Trophoblast cell (in vitro differentiated cells and primary cell): ENCODE data around the gene AFAP1L1.

Source experiments
- DNase-seq, 2 donors: peaks; one replicate each; pipeline ENCODE4 v3.0.0-alpha.2; 2016
- H2AFZ ChIP-seq: 2 replicates; pipeline ENCODE4 v1.6.1; 2013; ENCODE audit warnings: low read length, moderate library complexity, mild to moderate bottlenecking; ENCODE audit not compliant: insufficient read depth, poor library complexity
- H2AK5ac ChIP-seq: 2 replicates; pipeline ENCODE4 v1.6.1; 2013; ENCODE audit warnings: mild to moderate bottlenecking, low read length
- H2BK120ac ChIP-seq: 2 replicates; pipeline ENCODE4 v1.6.1; 2013; ENCODE audit warnings: low read length, mild to moderate bottlenecking, moderate library complexity; ENCODE audit not compliant: insufficient read depth, poor library complexity
- H2BK12ac ChIP-seq: 2 replicates; pipeline ENCODE4 v1.6.1; 2013; ENCODE audit warnings: mild to moderate bottlenecking, low read length, moderate library complexity
- H2BK5ac ChIP-seq: 2 replicates; pipeline ENCODE4 v1.6.1; 2013; ENCODE audit warnings: low read length, low read depth, moderate library complexity, mild to moderate bottlenecking; ENCODE audit not compliant: poor library complexity
- H3K14ac ChIP-seq: 2 replicates; pipeline ENCODE4 v1.6.1; 2013; ENCODE audit warnings: mild to moderate bottlenecking, low read length
- H3K18ac ChIP-seq: 2 replicates; pipeline ENCODE4 v1.6.1; 2013; ENCODE audit warnings: mild to moderate bottlenecking, low read length
- H3K23ac ChIP-seq: 2 replicates; pipeline ENCODE4 v1.6.1; 2013; ENCODE audit warnings: low read length
- H3K27ac ChIP-seq: 2 replicates; pipeline ENCODE4 v1.5.1; 2013; ENCODE audit warnings: low read depth, mild to moderate bottlenecking, inconsistent platforms, low read length, moderate library complexity
- H3K27me3 ChIP-seq: 2 replicates; pipeline ENCODE4 v1.6.1; 2013; ENCODE audit warnings: inconsistent platforms, mild to moderate bottlenecking, low read length, moderate library complexity; ENCODE audit not compliant: insufficient read depth
- H3K36me3 ChIP-seq, 2 experiments: 1 replicate in 1 of 2; 2 replicates in 1 of 2; pipeline ENCODE4 v1.6.1; 2013; ENCODE audit warnings: low read length in 2 of 2, mild to moderate bottlenecking in 2 of 2, moderate library complexity in 1 of 2; ENCODE audit not compliant: insufficient read depth in 2 of 2, control insufficient read depth in 1 of 2
- H3K4ac ChIP-seq: 2 replicates; pipeline ENCODE4 v1.6.1; 2013; ENCODE audit warnings: low read depth, mild to moderate bottlenecking, low read length, moderate library complexity
- H3K4me1 ChIP-seq, 2 experiments: 1 replicate in 1 of 2; 2 replicates in 1 of 2; pipeline ENCODE4 v1.6.1; 2013; ENCODE audit warnings: low read length in 2 of 2, mild to moderate bottlenecking in 2 of 2, moderate library complexity in 1 of 2; ENCODE audit not compliant: insufficient read depth in 2 of 2, control insufficient read depth in 1 of 2
- H3K4me2 ChIP-seq: 2 replicates; pipeline ENCODE4 v1.6.1; 2013; ENCODE audit warnings: inconsistent platforms, mild to moderate bottlenecking, low read length, moderate library complexity
- H3K4me3 ChIP-seq: 2 replicates; pipeline ENCODE4 v1.5.1; 2013; ENCODE audit warnings: mild to moderate bottlenecking, low read depth, low read length, inconsistent platforms
- H3K79me1 ChIP-seq: one replicate; pipeline ENCODE4 v1.6.1; 2013; ENCODE audit warnings: low read length
- H3K79me2 ChIP-seq: 2 replicates; pipeline ENCODE4 v1.6.1; 2013; ENCODE audit warnings: low read length, mild to moderate bottlenecking; ENCODE audit not compliant: control insufficient read depth, insufficient read depth, poor library complexity
- H3K9ac ChIP-seq: 2 replicates; pipeline ENCODE4 v1.6.1; 2013; ENCODE audit warnings: mild to moderate bottlenecking, low read length
- H3K9me3 ChIP-seq: 2 replicates; pipeline ENCODE4 v1.6.1; 2013; ENCODE audit warnings: low read depth, mild to moderate bottlenecking, control low read depth, inconsistent platforms, low read length; ENCODE audit not compliant: insufficient read depth
- H4K12ac ChIP-seq: 2 replicates; pipeline ENCODE4 v1.6.1; 2013; ENCODE audit warnings: low read depth, mild to moderate bottlenecking, low read length, moderate library complexity
- H4K8ac ChIP-seq: 2 replicates; pipeline ENCODE4 v1.6.1; 2013; ENCODE audit warnings: low read depth, mild to moderate bottlenecking, low read length, moderate library complexity
- H4K91ac ChIP-seq: one replicate; pipeline ENCODE4 v1.6.1; 2013; ENCODE audit warnings: low read depth, mild to moderate bottlenecking, low read length, moderate library complexity
- WGBS: extraction: QIAGEN DNeasy Blood & Tissue Kit; methylation state at CpG from one replicate; pipeline ENCODE4 v1.1.7; 2013; ENCODE audit warnings: missing lambda C conversion rate; ENCODE audit not compliant: insufficient read length, insufficient coverage; ENCODE audit errors: extremely low coverage; 5-methylcytosine and 5-hydroxymethylcytosine counted together

The AFAP1L1 gene

DNA sequence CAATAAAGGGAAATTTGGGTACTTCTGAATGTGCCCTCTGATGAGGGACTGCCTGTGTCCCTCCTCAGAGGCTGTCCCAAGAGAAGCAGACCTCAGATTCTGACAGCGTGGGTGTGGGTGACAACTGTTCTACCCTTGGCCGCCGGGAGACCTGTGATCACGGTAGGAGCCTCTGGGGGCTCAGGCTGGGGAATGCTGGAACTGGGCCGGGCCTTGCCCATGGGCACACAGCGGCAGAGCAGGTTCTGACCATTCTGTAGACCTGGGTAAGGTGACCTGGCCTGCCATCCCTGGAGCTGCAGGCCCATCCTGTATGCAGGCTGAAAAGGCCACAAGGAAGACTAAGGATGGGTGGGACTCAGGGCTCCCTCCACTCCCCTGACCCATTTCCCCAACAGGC is 44.1 kb downstream of the AFAP1L1 start:
- Histone ChIP-seq H3K4me2 (no peak overlapping the region), H3K18ac (no peak overlapping the region), H3K9me3 (no peaks in the 10 kb centered on the region), H2BK12ac (no peak overlapping the region), H3K14ac (no peak overlapping the region), H2BK5ac (no peak overlapping the region), H3K36me3 (peaks cover 5 to 9% of the 10 kb centered on the region in 2 experiments), H4K8ac (no peak overlapping the region), H2AFZ (no peak overlapping the region), H3K27me3 (no peaks in the 10 kb centered on the region), H3K79me1 (no peaks in the 10 kb centered on the region), H3K27ac (no peak overlapping the region), H3K4me1 (peaks cover 2 to 3% of the 10 kb centered on the region in 2 experiments), H4K12ac (no peak overlapping the region), H4K91ac (no peak overlapping the region), H3K79me2 (no peaks in the 10 kb centered on the region), H3K4ac (no peak overlapping the region), H3K9ac (no peak overlapping the region), H3K4me3 (no peak overlapping the region), H2BK120ac (no peak overlapping the region), H2AK5ac (no peak overlapping the region), H3K23ac (no peak overlapping the region)
- WGBS: no CpG with 5 or more reads among the region's 6 CpGs
- DNase-seq: no peak

- no peak overlapping the region for H2BK12ac ChIP-seq
- peaks cover 2 to 4% of the 10 kb centered on the region in 2 experiments for H3K4me1 ChIP-seq
- H3K27me3 ChIP-seq: no peaks in the 10 kb centered on the region
- H3K9me3 ChIP-seq: no peaks in the 10 kb centered on the region
- no peak overlapping the region for H3K4me3 ChIP-seq
- no peak overlapping the region for H3K4ac ChIP-seq
- H3K9ac ChIP-seq: no peak overlapping the region
- WGBS: no CpG with 5 or more reads among the region's 14 CpGs
- peak in 1 of 2 donors; percentile 52 for DNase-seq
- H2AFZ ChIP-seq: no peak overlapping the region
- no peak overlapping the region for H2BK5ac ChIP-seq
- no peak overlapping the region for H4K8ac ChIP-seq
- peaks cover 6% of the 10 kb centered on the region in 2 experiments for H3K36me3 ChIP-seq
- no peak overlapping the region for H4K91ac ChIP-seq
- H3K79me2 ChIP-seq: no peaks in the 10 kb centered on the region
- no peak overlapping the region for H3K4me2 ChIP-seq
- no peak overlapping the region for H3K23ac ChIP-seq
- no peak overlapping the region for H3K14ac ChIP-seq
- no peak overlapping the region for H2AK5ac ChIP-seq
- H3K18ac ChIP-seq: no peak overlapping the region
- H4K12ac ChIP-seq: no peak overlapping the region
- H2BK120ac ChIP-seq: no peak overlapping the region
- H3K27ac ChIP-seq: no peak overlapping the region
- no peaks in the 10 kb centered on the region for H3K79me1 ChIP-seq
Observed at GRCh38 chr5:149317281-149318048, 45.8 kb downstream of the AFAP1L1 start.

DNA sequence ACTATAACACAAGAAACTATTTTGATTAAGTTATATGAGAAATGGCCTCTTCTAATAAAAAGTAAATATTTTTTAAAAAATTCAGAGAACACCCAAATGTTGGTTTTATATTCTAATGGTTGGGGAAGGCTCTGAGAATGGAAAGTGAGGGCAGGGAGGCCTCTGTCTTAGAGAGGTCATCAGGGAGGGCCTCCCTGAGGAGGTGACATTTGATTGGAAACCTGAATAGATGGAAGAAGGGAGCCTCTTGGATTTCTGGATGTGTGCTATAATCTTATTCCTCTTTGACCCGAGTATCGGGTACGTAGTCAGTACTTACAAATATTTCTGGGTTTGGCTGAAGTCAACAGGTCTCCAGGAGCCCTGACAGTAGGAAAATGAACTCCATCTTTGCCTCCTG is 47.5 kb downstream of the AFAP1L1 start:
- WGBS: no CpG with 5 or more reads among the region's 3 CpGs
- no peak for DNase-seq
- no peak overlapping the region for H3K14ac ChIP-seq

GRCh38 chr5:149320791-149321330 is 49.2 kb downstream of the AFAP1L1 start:
- Histone ChIP-seq H2AK5ac (no peak overlapping the region), H3K14ac (no peak overlapping the region), H3K79me1 (no peaks in the 10 kb centered on the region), H2BK120ac (no peak overlapping the region), H2BK5ac (no peak overlapping the region), H3K23ac (no peak overlapping the region), H3K36me3 (peaks cover 6 to 7% of the 10 kb centered on the region in 2 experiments), H3K4me1 (peaks cover 2 to 4% of the 10 kb centered on the region in 2 experiments), H2AFZ (no peak overlapping the region), H4K12ac (no peak overlapping the region), H3K9ac (no peak overlapping the region), H3K18ac (no peak overlapping the region), H3K4me3 (no peak overlapping the region), H3K4ac (no peak overlapping the region), H4K8ac (no peak overlapping the region), H3K79me2 (no peaks in the 10 kb centered on the region), H3K27me3 (no peaks in the 10 kb centered on the region), H3K27ac (no peak overlapping the region), H4K91ac (no peak overlapping the region), H3K9me3 (no peaks in the 10 kb centered on the region), H2BK12ac (no peak overlapping the region), H3K4me2 (no peak overlapping the region)
- DNase-seq: peak; percentile 22 to 49
- no CpG with 5 or more reads among the region's 4 CpGs for WGBS

More for the DNA sequence above, 47.5 kb downstream of the AFAP1L1 start:
- no peak overlapping the region for H4K8ac ChIP-seq
- H2BK12ac ChIP-seq: no peak overlapping the region
- H3K27ac ChIP-seq: no peak overlapping the region
- no peak overlapping the region for H2BK5ac ChIP-seq
- H3K4ac ChIP-seq: no peak overlapping the region
- no peak overlapping the region for H2AK5ac ChIP-seq
- H3K4me2 ChIP-seq: no peak overlapping the region
- H3K9ac ChIP-seq: no peak overlapping the region
- H4K12ac ChIP-seq: no peak overlapping the region
- no peaks in the 10 kb centered on the region for H3K79me1 ChIP-seq
- no peak overlapping the region for H2BK120ac ChIP-seq
- H3K27me3 ChIP-seq: no peaks in the 10 kb centered on the region
- no peaks in the 10 kb centered on the region for H3K79me2 ChIP-seq
- H4K91ac ChIP-seq: no peak overlapping the region
- peaks cover 2 to 4% of the 10 kb centered on the region in 2 experiments for H3K4me1 ChIP-seq
- H3K9me3 ChIP-seq: no peaks in the 10 kb centered on the region
- H3K18ac ChIP-seq: no peak overlapping the region
- peaks cover 6 to 7% of the 10 kb centered on the region in 2 experiments for H3K36me3 ChIP-seq
- H3K4me3 ChIP-seq: no peak overlapping the region
- H3K23ac ChIP-seq: no peak overlapping the region
- no peak overlapping the region for H2AFZ ChIP-seq
